Pulmonary artery endothelial cell (primary cell): ENCODE measurements around the gene INPP5K. TPM values are rescaled to one million over a fixed set of nuclear protein-coding genes. Genes with fewer than 3 reads are reported as not detected.
"Not testable (repeated sequence)": the region's sequence is repeated elsewhere in the genome, so short reads cannot be mapped to it uniquely, and the experiment has no call there.

Experiments used
- DNase-seq: peaks from one replicate; pipeline ENCODE4 v3.0.0-alpha.2; 2011; ENCODE audit warnings: low read depth, low spot score
- total RNA-seq: library from RNA; depleted of rRNA; stranded (reverse); fragments of >200 nt; gene quantifications from 2 replicates; pipeline ENCODE4 v1.2.3, GENCODE V29; 2014

Gene INPP5K
- total RNA-seq = 51.5 and 54.3 TPM in 2 replicates

DNA sequence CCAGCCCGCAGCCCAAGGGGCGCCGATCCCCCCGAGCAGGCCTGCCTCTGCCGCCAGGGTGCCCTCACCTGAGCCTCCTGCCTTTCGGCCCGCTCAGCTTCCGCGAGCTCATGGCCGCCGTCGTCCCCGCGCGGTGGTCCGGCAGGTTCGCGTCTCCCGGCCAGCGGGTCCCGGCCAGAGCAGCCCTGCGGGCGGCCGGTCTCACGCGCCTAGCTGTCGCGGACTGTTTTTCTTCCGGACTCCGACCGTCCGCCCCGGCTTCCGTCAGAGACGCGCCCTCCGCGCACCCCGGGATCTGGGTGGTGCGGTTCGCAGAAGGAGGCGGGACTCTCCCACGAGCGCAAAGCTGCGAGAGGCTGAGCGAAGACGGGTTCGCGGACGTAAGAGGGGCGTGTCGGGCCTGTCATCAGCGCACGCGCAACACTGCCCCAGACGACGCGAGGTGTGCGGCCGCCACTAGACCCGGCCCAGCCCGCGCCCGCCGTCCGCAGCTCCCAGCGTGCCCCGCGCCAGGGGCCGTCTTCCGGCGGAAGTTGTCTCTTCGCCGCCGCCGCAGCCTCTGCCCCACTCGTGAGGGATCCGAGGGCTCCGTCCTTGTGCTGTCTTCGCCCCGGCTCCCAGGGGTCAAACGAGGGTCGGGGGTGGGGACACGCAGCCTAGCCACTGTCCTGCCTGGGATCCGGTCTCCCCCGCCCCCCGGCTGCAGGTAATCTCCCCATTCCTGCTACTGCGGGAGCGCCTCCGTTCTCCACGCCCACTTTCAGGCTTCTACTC lies at the start of gene INPP5K:
TSS of gene INPP5K (minus strand) at position 225 of the 774 bp plus-strand sequence. CDS start at position 112, 113 bp downstream.
- DNase-seq = peak; percentile 87

DNA sequence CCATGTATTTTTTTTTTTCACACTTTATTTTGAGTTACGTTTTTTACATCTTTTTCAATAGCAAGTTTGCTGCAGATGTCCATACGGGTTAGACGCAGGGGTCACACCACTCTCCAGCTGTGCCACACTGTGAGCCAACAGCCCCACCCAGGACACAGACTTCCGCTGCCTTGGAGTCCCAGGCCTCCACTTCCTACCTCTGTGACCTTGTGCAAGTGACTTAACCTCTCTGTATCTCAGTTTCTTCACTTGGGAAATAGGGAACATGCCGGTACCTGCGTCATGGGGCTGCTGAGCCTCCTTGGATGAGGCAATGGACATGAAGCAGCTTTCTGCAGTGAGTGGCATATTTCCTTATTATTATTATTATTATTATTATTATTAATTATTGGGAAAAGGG lies 49.5 kb upstream of the INPP5K start:
- DNase-seq = no peak

DNA sequence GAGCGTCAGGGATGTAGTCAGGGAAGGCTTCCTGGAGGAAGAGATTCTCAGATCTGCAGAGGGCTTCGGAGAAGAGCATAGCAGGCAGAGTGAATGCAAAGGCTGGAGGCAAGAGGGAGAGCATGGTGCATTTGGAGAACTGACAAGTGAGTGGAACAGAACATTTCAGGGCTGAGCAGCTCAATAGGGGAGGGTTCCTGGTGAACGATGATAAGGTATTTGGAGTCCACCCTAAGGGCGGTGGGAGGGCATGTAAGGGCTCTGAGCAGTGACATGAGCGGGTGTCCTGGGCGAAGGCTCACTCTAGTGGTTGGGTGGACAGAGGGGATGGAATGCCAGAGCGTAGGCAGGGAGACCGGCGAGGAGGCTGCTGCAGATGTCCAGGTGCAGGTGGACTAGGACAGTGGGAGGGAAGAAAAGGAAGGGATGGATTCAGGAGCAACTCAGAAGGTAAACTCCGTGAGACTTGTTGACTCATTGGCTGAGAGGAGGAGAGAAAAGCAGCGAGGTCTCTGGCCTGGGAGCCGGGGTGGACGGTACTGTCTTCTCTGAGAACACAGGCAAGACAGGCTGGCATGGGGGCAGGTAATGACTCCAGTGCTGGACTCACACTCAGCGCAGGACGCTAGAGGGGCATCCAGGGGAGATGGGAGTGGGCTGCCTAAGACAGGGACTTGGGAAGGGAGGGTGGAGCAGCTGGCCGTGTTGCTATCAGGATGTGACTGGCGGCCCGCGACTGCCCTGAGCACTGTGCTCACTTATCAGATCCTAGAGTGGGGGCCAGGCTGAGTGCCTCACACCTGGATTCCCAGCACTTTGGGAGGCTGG lies 47.6 kb upstream of the INPP5K start:
- no peak for DNase-seq

DNA sequence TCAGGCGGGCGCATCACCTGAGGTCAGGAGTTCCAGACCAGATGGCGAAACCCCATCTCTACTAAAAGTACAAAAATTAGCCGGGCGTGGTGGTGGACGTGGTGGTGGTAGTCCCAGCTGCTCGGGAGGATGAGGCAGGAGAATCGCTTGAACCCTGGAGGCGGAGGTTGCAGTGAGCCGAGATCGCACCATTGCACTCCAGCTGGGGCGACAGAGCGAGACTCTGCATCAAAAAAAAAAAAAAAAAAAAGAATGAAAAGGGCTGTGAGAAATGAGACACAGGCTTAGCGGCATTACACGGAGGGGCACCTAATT lies 47.0 kb upstream of the INPP5K start:
- DNase-seq = not testable (repeated sequence)

DNA sequence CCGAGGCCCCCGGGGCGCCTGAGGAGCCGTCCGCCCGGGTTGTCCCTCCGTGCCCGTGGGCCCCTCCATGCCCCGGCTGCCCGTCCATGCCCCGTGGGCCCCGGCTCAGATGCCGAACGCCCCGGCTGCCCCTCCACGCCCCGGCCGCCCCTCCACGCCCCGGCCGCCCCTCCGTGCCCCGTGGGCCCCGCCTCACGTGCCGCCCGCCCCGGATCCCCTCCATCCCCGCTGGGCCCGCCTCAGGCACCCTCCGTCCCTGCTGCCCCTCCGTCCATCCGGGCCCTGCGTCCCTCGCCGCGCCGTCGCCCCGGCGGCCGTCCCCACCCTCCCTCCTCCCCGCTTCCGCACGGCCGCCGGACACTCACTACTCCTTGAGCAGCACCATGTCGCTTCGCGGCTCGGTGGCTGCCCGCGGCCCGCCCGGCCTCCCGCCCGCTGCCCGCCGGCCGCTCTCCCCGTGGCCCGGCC lies 45.8 kb upstream of the INPP5K start:
- no peak for DNase-seq

DNA sequence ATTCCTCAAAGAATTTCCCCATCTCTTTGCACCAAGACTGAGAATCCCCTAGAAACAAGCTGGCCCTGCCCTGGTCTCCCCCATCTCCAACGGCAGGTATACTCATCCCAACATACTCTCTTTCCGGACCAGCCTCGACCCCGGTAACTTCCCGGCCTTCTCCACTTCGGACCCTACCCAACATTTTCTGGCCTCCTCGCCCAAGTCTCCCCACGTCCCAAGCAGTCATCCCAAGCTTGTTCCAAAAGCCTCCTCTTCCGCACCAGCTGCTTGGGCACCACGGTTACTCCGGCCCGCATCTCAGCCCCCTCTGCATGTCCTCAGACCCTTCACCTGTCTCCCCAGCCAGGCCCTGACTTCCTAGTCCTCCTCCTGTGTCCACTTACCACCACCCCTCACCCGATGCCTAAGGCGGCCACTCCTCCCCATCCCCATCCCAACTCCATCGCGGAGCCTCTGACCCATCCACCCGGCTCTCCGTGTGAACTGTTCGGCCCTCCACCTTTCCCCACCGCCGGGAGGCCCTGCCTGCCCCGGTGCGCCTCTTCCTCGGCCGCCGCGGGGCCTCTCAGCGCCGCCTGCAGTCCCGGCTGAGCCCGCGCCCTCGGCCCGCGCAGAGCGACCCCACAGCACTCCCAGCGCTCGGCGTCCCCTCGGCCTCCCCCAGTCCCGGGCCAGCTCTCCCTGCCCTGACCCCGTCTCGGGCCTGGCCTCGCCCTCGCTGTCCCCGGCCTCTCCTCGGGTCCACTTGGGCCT lies 45.2 kb upstream of the INPP5K start:
- no peak for DNase-seq

DNA sequence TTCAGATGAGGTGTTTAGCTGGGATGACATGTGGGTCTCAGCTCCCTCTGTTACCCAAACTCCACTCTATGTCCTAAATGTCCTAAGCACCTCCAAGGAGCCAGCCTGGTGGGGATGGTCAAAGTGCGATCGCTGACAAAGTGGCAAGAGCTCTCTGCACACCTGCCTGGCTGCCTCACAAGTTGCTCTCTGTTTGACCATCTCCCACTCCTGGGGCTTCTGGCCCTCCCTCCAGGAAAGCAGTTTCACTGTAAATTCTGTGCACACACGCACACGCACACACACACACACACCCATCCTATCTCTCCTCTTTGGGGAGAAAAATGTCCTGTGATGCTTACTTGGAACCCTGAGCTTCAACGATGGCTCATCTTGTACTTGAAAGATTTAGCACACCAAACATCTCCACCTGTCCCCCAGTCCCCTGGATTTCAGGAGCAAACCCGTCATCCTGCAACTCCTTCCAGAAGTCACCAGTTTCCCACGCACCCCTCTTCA lies 44.5 kb upstream of the INPP5K start:
- DNase-seq = no peak

DNA sequence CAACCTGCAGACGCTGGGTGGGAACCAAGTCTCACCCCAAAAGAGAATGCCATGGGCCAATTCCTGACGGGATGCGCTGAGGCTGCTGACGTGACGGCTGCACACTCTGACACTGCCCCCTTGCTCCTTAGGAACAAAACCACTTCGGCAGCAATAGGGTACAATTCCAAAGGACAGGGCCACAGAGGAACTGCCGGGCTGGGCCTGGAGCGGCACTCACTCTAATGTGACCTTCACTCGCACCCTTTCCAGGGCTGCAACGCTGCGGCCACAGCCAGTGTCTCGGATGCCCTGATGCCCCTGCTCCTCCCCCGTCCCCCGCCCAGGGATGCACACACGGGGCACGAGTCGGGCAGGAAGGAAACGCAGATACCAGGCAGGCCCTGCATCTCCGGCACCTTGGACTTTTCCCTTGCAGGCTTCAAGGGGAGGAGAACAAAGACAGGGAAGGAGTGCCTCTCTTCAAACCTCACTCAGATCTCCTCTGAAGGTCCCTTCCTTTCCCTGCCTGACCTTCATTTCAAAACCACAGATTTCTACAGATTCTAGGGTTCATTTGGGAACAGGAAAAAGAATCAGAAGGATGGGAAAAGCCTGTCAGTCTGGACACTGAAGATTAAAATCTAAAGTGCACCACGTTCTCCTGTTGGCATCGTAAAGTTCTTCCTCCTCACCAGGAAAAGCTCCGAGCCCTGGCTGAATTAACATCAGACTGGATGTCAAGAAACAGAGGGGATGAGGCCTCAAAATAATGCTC lies 43.9 kb upstream of the INPP5K start:
- no peak for DNase-seq

DNA sequence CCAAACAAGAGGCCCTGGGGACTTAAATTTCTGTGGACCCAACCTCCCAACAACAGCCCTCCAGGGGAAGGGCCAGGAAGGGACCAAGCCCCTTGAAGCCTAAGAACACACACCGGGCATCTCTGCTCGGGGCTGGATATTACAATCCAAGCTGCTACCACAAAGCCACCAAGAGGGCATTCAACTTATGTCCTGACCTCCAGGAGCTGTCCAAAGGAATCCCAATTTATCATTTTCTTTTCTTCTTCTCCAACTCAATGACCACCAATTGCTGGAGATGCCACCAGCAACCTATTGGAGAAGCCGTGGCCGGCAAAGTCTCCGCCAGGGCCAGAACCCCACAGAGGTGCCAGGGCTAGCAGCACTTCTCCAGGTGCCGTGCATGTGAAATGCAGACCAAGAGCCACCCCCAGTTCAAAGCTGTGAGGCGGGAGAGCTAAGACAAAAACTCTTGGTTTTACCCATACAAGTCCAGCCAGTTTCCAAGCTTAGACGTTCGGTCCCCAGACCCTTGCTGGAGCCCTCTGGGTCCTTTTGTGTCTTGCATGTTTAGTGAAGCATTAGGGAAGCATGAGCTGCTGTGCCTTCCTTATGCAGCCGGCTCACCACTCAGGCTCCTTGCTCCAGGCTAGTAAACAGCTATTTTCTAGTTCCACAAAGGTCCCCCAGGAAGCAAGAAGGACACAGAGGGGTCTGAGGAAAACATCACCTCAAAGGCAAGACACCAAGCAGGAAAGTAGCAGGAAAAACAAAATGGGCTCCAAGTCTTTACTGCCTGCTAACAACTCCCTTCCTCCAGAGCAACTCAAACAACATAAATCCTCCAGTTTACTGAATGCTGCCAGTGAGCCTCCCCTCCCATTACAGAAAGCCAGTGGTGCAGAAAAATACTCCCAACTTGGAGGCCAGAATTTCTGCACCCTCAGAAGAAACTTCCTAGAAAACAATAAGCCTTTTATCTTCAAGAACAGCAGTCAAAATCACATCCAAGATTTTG lies 42.9 kb upstream of the INPP5K start:
- no peak for DNase-seq

DNA sequence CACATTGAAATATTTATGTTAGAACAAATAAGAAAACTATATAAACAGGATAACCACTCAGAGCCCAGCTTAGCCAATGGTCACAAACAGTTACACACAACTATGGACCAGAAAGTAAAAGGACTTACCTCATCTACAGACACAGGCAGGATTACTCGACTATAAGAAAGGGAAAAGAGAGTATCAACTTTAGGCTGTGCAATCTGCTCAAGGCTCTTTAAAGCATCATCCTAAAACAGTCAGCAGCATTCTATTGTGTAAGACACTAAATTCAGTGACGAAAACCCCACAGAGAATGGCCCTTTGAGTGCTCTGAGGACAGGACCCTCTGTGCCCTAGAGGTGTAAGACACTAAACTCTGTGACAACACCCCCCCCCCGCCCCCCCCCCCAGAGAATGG lies 42.0 kb upstream of the INPP5K start:
- DNase-seq = no peak

DNA sequence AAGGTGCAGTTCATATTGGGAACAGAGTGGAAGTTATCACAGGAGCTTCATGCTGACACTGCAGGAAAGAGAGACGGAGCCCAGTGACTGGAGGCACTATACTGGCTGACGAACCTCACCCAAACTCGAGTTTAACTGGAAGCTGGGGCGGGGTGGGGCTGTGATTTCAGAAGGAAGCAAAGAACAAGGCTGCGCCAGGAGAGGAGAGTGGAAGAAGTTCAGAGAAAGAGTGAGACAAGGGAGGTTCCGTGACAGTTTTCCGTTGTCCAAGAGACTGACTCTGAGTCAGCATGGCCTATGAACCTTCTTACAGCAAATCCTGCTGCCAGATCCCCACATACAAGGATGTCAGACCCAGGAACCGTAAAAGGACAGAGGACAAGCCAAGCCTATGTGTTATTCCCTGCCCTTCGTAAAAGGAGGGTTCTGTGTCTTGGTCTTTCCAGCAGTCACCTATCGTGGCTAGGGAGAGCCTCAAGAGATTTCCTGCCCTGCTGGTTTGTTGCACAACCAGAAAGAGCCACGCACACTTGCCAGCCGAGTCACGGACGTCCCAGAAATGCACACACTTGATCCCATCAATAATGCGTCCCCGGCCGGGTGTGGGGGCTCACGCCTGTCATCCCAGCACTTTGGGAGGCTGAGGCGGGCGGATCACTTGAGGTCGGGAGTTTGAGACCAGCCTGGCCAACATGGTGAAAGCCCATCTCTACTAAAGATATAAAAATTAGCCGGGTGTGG lies 41.1 kb upstream of the INPP5K start:
- DNase-seq = peak; percentile 45

DNA sequence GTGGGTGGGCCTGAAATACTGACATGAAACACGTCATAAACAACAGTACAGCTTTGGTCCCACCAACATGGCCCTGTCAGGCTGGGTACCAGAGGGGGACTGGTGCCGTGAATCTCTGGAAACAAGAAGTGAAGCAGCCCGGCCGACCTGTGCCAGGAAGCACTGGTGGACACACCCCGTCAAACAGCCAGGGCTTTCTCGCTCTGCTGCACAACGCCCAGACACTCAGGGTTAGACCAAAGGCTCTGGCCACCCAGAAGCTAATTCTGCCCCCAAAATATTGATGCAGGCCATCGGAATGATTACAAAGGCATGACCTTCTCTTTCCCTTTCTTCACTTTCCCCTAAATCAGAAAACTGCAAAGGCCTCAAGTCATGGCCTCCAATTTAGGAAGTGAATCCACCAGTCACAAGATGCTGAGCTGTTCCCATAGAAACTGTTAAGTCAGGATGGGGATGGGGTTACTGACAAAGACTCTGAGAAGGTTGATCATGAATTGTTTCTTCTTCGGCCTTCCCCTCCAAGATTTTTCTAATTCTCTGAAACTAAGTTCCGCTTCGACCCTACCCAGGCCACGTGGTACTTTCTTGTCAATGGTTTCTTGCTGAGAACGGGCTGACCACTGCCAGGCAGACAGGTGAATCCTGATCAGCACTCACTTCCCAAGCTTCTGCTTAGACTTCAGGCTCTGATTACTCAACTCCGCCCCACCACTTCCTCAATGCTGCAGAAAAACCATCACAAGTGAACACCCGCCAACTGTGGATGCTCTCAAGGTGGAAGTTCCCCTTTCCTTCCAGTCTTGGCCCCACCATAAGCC lies 39.4 kb upstream of the INPP5K start:
- DNase-seq = no peak

DNA sequence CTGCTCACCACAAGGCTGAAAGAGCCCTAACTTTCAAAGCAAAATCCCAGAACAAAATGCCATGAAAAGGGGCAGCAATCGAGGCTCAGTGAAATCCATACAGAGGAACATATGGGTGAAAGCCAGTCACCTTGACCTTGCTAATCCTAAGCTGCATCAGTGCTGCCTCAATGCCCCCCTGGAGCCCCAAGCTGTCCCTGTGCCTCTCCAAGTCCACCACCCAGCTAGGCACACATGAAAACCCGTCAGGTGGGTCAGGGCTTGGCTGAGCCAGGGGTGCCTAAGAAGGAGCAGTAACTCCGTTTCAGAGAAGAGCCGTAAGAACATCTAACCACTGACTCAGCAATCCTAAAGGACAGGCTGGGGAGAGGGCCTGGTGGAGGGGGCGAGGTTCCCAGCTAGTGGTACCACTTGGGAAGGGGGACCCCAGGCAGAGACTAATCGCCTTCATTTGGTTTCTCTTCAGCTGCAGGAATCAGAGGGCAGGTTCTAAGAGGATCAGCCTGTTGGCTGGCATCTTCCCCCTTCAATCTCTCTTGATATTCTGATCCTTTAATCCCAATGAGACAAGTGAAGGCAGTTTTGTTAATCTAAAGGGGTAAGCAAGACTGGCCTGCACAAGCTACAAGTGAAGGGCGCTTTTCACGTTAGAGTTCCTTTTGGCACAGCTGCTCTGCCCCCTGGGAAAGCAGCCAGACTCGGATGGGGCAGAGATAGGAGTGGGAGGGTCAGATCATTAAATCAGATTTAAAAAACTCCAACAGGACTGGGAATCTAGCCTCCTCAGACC lies 38.5 kb upstream of the INPP5K start:
- no peak for DNase-seq

DNA sequence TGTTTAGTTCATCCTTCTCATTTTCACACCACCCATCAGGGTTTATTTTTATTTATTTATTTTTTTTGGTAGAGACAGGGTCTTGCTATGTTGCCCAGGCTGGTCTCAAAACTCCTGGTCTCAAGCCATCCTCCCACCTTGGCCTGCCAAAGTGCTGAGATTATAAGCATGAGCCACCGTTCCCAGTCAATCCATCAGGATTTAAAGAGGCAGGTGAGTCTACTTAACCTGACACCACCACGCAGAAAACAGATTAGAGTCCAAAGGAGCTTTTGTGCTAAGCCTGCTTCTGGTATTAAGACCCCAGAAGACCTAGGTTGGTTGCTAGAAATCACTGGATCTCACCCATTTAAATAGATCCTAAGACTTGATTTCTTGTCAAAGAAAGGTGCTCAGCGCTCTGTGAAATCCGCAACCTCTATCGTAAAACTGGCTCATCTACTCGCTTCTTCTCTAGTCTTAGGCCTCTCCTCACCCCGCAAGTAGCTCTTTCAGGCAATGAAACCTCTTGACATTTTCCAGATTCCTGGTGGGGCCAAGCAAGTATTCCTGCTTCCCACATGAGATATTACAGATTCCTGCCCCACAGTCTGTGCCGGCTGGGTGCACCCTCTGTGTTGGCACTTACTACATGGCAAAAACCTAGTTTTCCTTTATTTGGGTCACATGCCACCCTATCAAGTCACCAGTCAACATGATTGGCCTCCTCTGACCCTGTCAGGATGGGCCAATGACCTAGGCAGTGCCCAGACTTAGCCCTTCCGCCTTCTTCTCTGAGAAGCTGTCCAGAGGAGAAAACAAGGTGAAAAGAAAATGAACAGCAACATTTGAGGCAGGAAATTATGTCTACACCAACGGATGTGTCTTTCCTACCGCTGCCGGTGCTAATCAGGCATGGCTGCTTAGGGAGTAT lies 37.2 kb upstream of the INPP5K start:
- no peak for DNase-seq

DNA sequence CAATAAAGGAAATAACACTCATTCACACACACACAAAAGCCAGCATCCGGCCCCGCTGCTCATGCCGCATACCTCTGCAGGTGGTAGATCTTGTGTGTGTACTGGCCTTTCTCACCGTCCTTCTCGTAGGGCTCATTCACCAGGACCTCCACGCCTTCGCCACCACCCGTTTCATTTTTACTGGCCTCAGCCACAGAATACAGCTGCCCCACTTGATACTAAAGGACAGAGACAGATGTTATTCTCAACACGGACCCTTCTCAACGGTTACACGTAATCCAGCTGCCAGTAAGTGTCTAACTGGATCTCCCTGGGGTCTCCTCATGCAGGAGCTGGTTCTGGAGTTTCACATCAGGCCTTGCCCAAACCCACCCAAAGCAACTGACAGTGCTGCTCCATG lies 36.5 kb upstream of the INPP5K start:
- no peak for DNase-seq

DNA sequence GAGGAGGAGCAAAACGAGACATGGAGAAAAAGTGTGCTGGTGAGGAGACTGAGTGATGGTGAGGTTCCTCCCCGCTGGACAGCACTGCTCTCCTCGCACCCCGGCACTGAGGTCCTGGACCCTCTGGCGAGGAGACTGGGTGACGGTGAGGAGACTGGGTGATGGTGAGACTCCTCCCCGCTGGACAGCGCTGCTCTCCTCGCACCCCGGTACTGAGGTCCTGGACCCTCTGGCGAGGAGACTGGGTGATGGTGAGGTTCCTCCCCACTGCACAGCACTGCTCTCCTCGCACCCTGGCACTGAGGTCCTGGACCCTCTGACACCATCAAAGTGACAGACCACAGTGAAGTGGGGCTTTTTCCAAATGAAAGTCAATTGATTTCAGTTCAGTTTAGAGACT lies 35.3 kb upstream of the INPP5K start:
- DNase-seq = no peak
